K562 (cell line): ENCODE results near the gene RNF41. TPM values are rescaled to one million over a fixed set of nuclear protein-coding genes. Genes with fewer than 3 reads are reported as not detected.
A peak's percentile ranks its signal among the peaks of the same experiment; 100 is the strongest.

ENCODE experiments used
- ADNP ChIP-seq: fragments of 200-800 bp; sonication (Bioruptor generic); IDR thresholded peaks from 2 replicates; pipeline ENCODE4 v1.6.1; 2016; ENCODE audit warnings: missing genetic modification characterization, missing compliant biosample characterization
- BCOR ChIP-seq: fragments of 450-650 bp; IDR thresholded peaks from 2 replicates; pipeline ENCODE4 v1.6.1; 2016
- CREBBP ChIP-seq: IDR thresholded peaks from one replicate; pipeline ENCODE4 v1.6.1; 2012; ENCODE audit warnings: low read depth, mild to moderate bottlenecking, control low read depth, inconsistent platforms, low read length
- DDX20 ChIP-seq: fragments of 450-650 bp; IDR thresholded peaks from 2 replicates; pipeline ENCODE4 v1.6.1; 2016; ENCODE audit warnings: missing genetic modification characterization, low read depth, mild to moderate bottlenecking, missing compliant biosample characterization, moderate library complexity
- FUS ChIP-seq: fragments of 200-400 bp; formaldehyde crosslinking; optimal IDR thresholded peaks from 2 replicates; pipeline ENCODE3; 2017; ENCODE audit warnings: low read depth, low read length
- HCFC1 ChIP-seq: IDR thresholded peaks from 2 replicates; pipeline ENCODE4 v1.6.1; 2012; ENCODE audit warnings: low read depth, low read length, improper control_type of control experiment
- HNRNPH1 ChIP-seq: fragments of 200-400 bp; formaldehyde crosslinking; optimal IDR thresholded peaks from 2 replicates; pipeline ENCODE3; 2017; ENCODE audit warnings: low read depth, mild to moderate bottlenecking, low read length, moderate library complexity
- LEF1 ChIP-seq: fragments of 450-650 bp; IDR thresholded peaks from 2 replicates; pipeline ENCODE4 v1.6.1; 2016; ENCODE audit warnings: mild to moderate bottlenecking
- MCM5 ChIP-seq: fragments of 450-650 bp; IDR thresholded peaks from 2 replicates; pipeline ENCODE4 v1.6.1; 2016; ENCODE audit warnings: low read depth
- PCBP2 ChIP-seq: fragments of 200-400 bp; formaldehyde crosslinking; IDR thresholded peaks from 2 replicates; pipeline ENCODE4 v1.6.1; 2018; ENCODE audit warnings: low read length, low read depth, mild to moderate bottlenecking, moderate library complexity; ENCODE audit not compliant: poor library complexity, severe bottlenecking
- SRF ChIP-seq, 2 experiments: fragments of 250-450, 450-650 bp in 1 of 2; sonication (Bioruptor Pico) in 1 of 2; sonication (generic) in 1 of 2; formaldehyde crosslinking; IDR thresholded peaks; 2 replicates each; pipeline versions ENCODE4 v1.5.0 to v1.5.1; 2020 to 2022; ENCODE audit warnings: mild to moderate bottlenecking in 1 of 2, missing genetic modification reagents in 1 of 2
- THRAP3 ChIP-seq: fragments of 450-650 bp; IDR thresholded peaks from 2 replicates; pipeline ENCODE4 v1.6.1; 2016; ENCODE audit warnings: mild to moderate bottlenecking, inconsistent platforms, borderline replicate concordance
- ZNF12 ChIP-seq: sonication (generic); formaldehyde crosslinking; IDR thresholded peaks from 2 replicates; pipeline ENCODE4 v1.4.0; 2020; ENCODE audit warnings: mild to moderate bottlenecking, missing genetic modification reagents
- ZNF253 ChIP-seq: fragments of 250-450 bp; sonication (Bioruptor Pico); conservative IDR thresholded peaks from 2 replicates; pipeline ENCODE4 v1.6.1; 2021; ENCODE audit warnings: mild to moderate bottlenecking
- ZNF77 ChIP-seq: fragments of 250-450 bp; sonication (Bioruptor Pico); IDR thresholded peaks from 2 replicates; pipeline ENCODE4 v1.5.0; 2020
- polyA plus RNA-seq, 8 experiments: library from polyadenylated mRNA; depleted of rRNA in 4 of 8; stranded (reverse) in 5 of 8; unstranded in 3 of 8; fragments of >200 nt; fragmentation: Nextera tagmentation in 2 of 8; fragmentation: Illumina TruSeq in 1 of 8; extraction: Ambion mirVana in 2 of 8; extraction: Trizol in 1 of 8; gene quantifications; 2 replicates each; pipeline versions ENCODE4 v1.2.1 to v1.2.3, GENCODE V29; 2011 to 2014; ENCODE audit warnings: inconsistent platforms in 1 of 8, missing spikeins in 1 of 8
- total RNA-seq, 7 experiments: library from RNA; depleted of rRNA in 6 of 7; stranded (reverse); fragments of >200 nt in 6 of 7; fragmentation: Illumina TruSeq in 2 of 7; extraction: Trizol in 2 of 7; gene quantifications; 2 replicates each; pipeline versions ENCODE4 v1.2.1 to v1.2.3, GENCODE V29; 2011 to 2021; ENCODE audit warnings: low replicate concordance in 1 of 7
- TF ChIP-seq, protein P1 (sequence below): sonication (generic); formaldehyde crosslinking; IDR thresholded peaks from 2 replicates; pipeline ENCODE4 v1.8.1; 2022; ENCODE audit warnings: missing genetic modification reagents
- TF ChIP-seq, protein P2 (sequence below): fragments of 250-450 bp; sonication (Bioruptor Pico); IDR thresholded peaks from 2 replicates; pipeline ENCODE4 v1.5.0; 2021
- TF ChIP-seq, protein P3 (sequence below): fragments of 250-450 bp; sonication (Bioruptor Pico); IDR thresholded peaks from 2 replicates; pipeline ENCODE4 v1.4.0; 2020
- TF ChIP-seq, protein P4 (sequence below): fragments of 250-450 bp; sonication (Bioruptor Pico); IDR thresholded peaks from 2 replicates; pipeline ENCODE4 v1.8.0; 2022; ENCODE audit warnings: inconsistent platforms, mild to moderate bottlenecking, moderate library complexity, borderline replicate concordance
- TF ChIP-seq, protein P5 (sequence below): sonication (generic); formaldehyde crosslinking; IDR thresholded peaks from 2 replicates; pipeline ENCODE4 v1.5.0; 2020; ENCODE audit warnings: missing genetic modification reagents
- TF ChIP-seq, protein P6 (sequence below): fragments of 450-650 bp; formaldehyde crosslinking; IDR thresholded peaks from 2 replicates; pipeline ENCODE4 v1.4.0; 2020; ENCODE audit warnings: mild to moderate bottlenecking, moderate library complexity

RNF41 gene
- total and polyA plus RNA-seq, 9 of the 15 experiments (the other 6 are each of a cell fraction or from before 2014, with no cell fraction given) = 28.2 to 46.8 (median 33.8) TPM

DNA sequence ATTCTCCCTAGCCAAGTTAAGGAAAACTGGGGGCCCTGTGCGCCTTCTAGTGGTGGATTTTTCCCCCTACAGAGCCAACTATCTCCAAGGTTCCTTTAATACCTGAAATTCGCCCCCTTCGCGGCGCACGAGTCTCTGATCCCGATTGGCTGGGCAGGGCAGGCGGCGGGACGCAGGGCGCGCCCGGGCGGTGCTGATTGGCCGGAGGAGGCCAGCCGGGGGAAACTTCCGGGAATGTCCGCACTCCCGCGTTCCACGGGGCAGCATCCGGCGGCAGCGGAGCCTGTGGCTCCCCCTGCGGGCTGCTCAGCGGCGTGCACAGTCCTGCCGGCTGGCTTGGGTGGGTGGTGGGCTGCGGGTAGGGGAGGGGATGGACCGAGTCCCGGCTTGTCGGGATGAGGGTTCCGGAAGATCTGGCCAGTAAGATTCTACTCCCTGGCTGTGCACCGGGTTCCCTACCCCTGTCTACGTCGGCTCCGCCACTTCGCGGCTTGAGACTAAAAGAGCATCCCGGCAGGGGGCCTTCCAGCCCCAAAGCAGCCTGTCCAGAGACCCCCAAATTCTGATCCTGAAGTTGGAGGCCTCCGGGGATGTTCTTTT is 2.5 kb upstream of the RNF41 start, which contains the start of gene NABP2 (continued):
- TF ChIP-seq, protein P1, sequence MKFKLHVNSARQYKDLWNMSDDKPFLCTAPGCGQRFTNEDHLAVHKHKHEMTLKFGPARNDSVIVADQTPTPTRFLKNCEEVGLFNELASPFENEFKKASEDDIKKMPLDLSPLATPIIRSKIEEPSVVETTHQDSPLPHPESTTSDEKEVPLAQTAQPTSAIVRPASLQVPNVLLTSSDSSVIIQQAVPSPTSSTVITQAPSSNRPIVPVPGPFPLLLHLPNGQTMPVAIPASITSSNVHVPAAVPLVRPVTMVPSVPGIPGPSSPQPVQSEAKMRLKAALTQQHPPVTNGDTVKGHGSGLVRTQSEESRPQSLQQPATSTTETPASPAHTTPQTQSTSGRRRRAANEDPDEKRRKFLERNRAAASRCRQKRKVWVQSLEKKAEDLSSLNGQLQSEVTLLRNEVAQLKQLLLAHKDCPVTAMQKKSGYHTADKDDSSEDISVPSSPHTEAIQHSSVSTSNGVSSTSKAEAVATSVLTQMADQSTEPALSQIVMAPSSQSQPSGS (CRISPR knock-in tag) = no peak
- TF ChIP-seq, protein P2, sequence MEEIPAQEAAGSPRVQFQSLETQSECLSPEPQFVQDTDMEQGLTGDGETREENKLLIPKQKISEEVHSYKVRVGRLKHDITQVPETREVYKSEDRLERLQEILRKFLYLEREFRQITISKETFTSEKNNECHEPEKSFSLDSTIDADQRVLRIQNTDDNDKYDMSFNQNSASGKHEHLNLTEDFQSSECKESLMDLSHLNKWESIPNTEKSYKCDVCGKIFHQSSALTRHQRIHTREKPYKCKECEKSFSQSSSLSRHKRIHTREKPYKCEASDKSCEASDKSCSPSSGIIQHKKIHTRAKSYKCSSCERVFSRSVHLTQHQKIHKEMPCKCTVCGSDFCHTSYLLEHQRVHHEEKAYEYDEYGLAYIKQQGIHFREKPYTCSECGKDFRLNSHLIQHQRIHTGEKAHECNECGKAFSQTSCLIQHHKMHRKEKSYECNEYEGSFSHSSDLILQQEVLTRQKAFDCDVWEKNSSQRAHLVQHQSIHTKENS (CRISPR knock-in tag) = no peak
- TF ChIP-seq ADNP (tag) (no peak), DDX20 (tag) (no peak), ZNF253 (CRISPR knock-in tag) (no peak), CREBBP (no peak), HCFC1 (peak; percentile 71), PCBP2 (no peak), BCOR (no peak), FUS (no peak), ZNF77 (CRISPR knock-in tag) (no peak), SRF (CRISPR knock-in tag; IDR thresholded peaks at IDR 0.05) (no peak), HNRNPH1 (no peak), MCM5 (no peak), LEF1 (no peak), ZNF12 (CRISPR knock-in tag) (no peak), THRAP3 (no peak)
- TF ChIP-seq, protein P3, sequence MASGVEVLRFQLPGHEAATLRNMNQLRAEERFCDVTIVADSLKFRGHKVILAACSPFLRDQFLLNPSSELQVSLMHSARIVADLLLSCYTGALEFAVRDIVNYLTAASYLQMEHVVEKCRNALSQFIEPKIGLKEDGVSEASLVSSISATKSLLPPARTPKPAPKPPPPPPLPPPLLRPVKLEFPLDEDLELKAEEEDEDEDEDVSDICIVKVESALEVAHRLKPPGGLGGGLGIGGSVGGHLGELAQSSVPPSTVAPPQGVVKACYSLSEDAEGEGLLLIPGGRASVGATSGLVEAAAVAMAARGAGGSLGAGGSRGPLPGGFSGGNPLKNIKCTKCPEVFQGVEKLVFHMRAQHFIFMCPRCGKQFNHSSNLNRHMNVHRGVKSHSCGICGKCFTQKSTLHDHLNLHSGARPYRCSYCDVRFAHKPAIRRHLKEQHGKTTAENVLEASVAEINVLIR (CRISPR knock-in tag) = 0 out of 2 replicates have a peak, but pooled peaks have one; percentile 47
- TF ChIP-seq, protein P4, sequence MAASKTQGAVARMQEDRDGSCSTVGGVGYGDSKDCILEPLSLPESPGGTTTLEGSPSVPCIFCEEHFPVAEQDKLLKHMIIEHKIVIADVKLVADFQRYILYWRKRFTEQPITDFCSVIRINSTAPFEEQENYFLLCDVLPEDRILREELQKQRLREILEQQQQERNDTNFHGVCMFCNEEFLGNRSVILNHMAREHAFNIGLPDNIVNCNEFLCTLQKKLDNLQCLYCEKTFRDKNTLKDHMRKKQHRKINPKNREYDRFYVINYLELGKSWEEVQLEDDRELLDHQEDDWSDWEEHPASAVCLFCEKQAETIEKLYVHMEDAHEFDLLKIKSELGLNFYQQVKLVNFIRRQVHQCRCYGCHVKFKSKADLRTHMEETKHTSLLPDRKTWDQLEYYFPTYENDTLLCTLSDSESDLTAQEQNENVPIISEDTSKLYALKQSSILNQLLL (CRISPR knock-in tag) = no peak
- TF ChIP-seq, protein P5, sequence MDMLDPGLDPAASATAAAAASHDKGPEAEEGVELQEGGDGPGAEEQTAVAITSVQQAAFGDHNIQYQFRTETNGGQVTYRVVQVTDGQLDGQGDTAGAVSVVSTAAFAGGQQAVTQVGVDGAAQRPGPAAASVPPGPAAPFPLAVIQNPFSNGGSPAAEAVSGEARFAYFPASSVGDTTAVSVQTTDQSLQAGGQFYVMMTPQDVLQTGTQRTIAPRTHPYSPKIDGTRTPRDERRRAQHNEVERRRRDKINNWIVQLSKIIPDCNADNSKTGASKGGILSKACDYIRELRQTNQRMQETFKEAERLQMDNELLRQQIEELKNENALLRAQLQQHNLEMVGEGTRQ = peak; percentile 60
- TF ChIP-seq, protein P6, sequence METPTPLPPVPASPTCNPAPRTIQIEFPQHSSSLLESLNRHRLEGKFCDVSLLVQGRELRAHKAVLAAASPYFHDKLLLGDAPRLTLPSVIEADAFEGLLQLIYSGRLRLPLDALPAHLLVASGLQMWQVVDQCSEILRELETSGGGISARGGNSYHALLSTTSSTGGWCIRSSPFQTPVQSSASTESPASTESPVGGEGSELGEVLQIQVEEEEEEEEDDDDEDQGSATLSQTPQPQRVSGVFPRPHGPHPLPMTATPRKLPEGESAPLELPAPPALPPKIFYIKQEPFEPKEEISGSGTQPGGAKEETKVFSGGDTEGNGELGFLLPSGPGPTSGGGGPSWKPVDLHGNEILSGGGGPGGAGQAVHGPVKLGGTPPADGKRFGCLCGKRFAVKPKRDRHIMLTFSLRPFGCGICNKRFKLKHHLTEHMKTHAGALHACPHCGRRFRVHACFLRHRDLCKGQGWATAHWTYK (CRISPR knock-in tag) = no peak
